GM12878 (cell line): Measurements from ENCODE around the gene AP1M1. TPM values are rescaled to one million over a fixed set of nuclear protein-coding genes. Genes with fewer than 3 reads are reported as not detected.

Experiments used
- BRCA1 ChIP-seq: IDR thresholded peaks from 2 replicates; pipeline ENCODE4 v1.6.1; 2011; ENCODE audit warnings: low read depth, low read length, improper control_type of control experiment
- CBFB ChIP-seq: IDR thresholded peaks from 2 replicates; pipeline ENCODE4 v1.6.1; 2016; ENCODE audit warnings: antibody characterized with exemption, low read depth
- EED ChIP-seq: sonication (generic); IDR thresholded peaks from 2 replicates; pipeline ENCODE4 v1.6.1; 2016; ENCODE audit warnings: antibody characterized with exemption, low read depth
- FOXM1 ChIP-seq: IDR thresholded peaks from 2 replicates; pipeline ENCODE4 v1.6.1; 2012; ENCODE audit warnings: low read depth, mild to moderate bottlenecking, inconsistent platforms, low read length, moderate library complexity
- MEF2A ChIP-seq: IDR thresholded peaks from 2 replicates; pipeline ENCODE4 v1.6.1; 2011; ENCODE audit warnings: low read depth, mild to moderate bottlenecking, low read length, moderate library complexity; ENCODE audit not compliant: insufficient read depth
- POLR2A ChIP-seq: IDR thresholded peaks from 2 replicates; pipeline ENCODE4 v1.6.1; 2011; ENCODE audit warnings: low read depth, mild to moderate bottlenecking, low read length
- POLR2AphosphoS2 ChIP-seq: IDR thresholded peaks from 2 replicates; pipeline ENCODE4 v1.6.1; 2011; ENCODE audit warnings: low read depth, mild to moderate bottlenecking, low read length, improper control_type of control experiment, moderate library complexity
- SMARCA5 ChIP-seq: fragments of 450-650 bp; IDR thresholded peaks from 2 replicates; pipeline ENCODE4 v1.6.1; 2017; ENCODE audit warnings: mild to moderate bottlenecking
- STAT1 ChIP-seq: fragments of 450-650 bp; conservative IDR thresholded peaks from 2 replicates; pipeline ENCODE4 v1.6.1; 2014; ENCODE audit warnings: antibody characterized with exemption, mild to moderate bottlenecking
- STAT3 ChIP-seq: IDR thresholded peaks from 2 replicates; pipeline ENCODE4 v1.6.1; 2011; ENCODE audit warnings: low read depth, low read length, improper control_type of control experiment
- ZBED1 ChIP-seq: IDR thresholded peaks from 2 replicates; pipeline ENCODE4 v1.6.1; 2016; ENCODE audit warnings: borderline replicate concordance
- ZNF384 ChIP-seq: IDR thresholded peaks from 2 replicates; pipeline ENCODE4 v1.6.1; 2012; ENCODE audit warnings: low read depth, mild to moderate bottlenecking, low read length, improper control_type of control experiment, borderline replicate concordance
- ZNF622 ChIP-seq: fragments of 450-650 bp; IDR thresholded peaks from 2 replicates; pipeline ENCODE4 v1.6.1; 2017; ENCODE audit warnings: mild to moderate bottlenecking, inconsistent platforms
- polyA plus RNA-seq, 11 experiments: library from polyadenylated mRNA; depleted of rRNA in 4 of 11; unstranded in 6 of 11; stranded (reverse) in 5 of 11; fragments of >200 nt; fragmentation: Nextera tagmentation in 4 of 11; fragmentation: Illumina TruSeq in 1 of 11; extraction: Ambion mirVana in 4 of 11; extraction: Trizol in 1 of 11; gene quantifications; 1 replicate in 1 of 11; 2 replicates in 10 of 11; pipeline versions ENCODE4 v1.2.1 to v1.2.3, GENCODE V29; 2011 to 2016; ENCODE audit warnings: inconsistent platforms in 2 of 11, missing spikeins in 2 of 11, low read depth in 1 of 11
- total RNA-seq, 4 experiments: library from RNA; depleted of rRNA in 3 of 4; stranded (reverse); fragments of >200 nt in 3 of 4; fragmentation: Illumina TruSeq in 1 of 4; extraction: Trizol in 1 of 4; gene quantifications; 2 replicates each; pipeline versions ENCODE4 v1.2.1 to v1.2.3, GENCODE V29; 2013 to 2021
- TF ChIP-seq, protein P1 (sequence below): IDR thresholded peaks from 2 replicates; pipeline ENCODE4 v1.6.1; 2012; ENCODE audit warnings: low read depth, low read length, improper control_type of control experiment

AP1M1 gene
- total and polyA plus RNA-seq, 10 of the 15 experiments (the other 5 are each of a cell fraction or from before 2014, with no cell fraction given), result 1.0 to 116 (median 44.7) TPM

DNA sequence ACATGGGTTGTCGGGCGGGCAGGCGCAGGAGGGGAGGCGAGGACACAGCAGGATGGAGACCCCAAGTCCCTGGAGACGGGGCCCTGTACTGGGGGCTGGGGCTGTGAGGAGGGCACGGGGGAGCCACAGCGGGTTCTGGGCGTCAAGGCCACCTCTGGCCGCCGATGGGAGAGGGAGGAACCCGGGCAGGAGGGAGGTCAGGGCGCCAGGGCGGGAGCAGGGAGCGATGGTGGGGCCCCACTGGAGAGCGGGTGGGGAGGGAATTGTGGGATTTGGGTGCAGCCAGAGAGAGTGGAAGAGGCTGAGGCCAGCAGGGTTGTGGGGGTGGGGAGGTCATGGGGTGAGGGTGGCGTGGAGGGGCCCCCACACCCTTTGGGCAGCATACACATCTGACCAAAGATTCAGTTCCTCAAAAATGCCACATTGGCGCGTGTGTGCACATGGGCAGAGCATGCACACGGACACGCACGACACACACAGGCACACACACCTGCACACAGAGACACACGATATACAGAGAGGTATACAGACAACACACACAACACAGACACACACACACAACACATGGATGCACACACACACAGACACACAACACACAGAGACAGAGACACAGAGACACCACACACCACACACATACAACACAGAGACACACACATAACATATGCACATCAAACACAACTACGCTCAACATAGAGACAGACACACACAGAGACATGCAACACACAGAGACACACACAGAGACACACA lies 54.9 kb downstream of the AP1M1 start (continued):
- TF ChIP-seq, protein P1, sequence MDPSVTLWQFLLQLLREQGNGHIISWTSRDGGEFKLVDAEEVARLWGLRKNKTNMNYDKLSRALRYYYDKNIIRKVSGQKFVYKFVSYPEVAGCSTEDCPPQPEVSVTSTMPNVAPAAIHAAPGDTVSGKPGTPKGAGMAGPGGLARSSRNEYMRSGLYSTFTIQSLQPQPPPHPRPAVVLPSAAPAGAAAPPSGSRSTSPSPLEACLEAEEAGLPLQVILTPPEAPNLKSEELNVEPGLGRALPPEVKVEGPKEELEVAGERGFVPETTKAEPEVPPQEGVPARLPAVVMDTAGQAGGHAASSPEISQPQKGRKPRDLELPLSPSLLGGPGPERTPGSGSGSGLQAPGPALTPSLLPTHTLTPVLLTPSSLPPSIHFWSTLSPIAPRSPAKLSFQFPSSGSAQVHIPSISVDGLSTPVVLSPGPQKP, result no peak
- TF ChIP-seq STAT3, result no peak
- TF ChIP-seq ZNF384, result no peak
- TF ChIP-seq CBFB, result no peak
- no peak for TF ChIP-seq POLR2A
- TF ChIP-seq ZBED1, result no peak
- no peak for TF ChIP-seq SMARCA5
- TF ChIP-seq MEF2A, result no peak
- TF ChIP-seq STAT1, result no peak
- TF ChIP-seq BRCA1, result no peak
- TF ChIP-seq ZNF622, result no peak
- no peak for TF ChIP-seq POLR2AphosphoS2
- no peak for TF ChIP-seq FOXM1
- no peak for TF ChIP-seq EED
